Measurements from ENCODE around the gene AGTRAP. TPM values are rescaled to one million over a fixed set of nuclear protein-coding genes. Genes with fewer than 3 reads are reported as not detected.
A peak's percentile ranks its signal among the peaks of the same experiment; 100 is the strongest.

The AGTRAP gene
- total RNA-seq, 4 donors from 2014 or later: 9.5 to 32.2 (median 25.5) TPM

GRCh38 chr1:11725616-11726015, 10.3 kb upstream of the AGTRAP start:
- no peak for TF ChIP-seq CTCF (IDR thresholded peaks at IDR 0.05)
- TF ChIP-seq POLR2A (IDR thresholded peaks at IDR 0.05): no peak
- H3K27me3 ChIP-seq: no peaks in the 10 kb centered on the region
- H3K36me3 ChIP-seq: no peaks in the 10 kb centered on the region
- peaks cover 0 to 14% (median 12%) of the 10 kb centered on the region in 4 donors for H3K4me1 ChIP-seq
- H3K27ac ChIP-seq: no peak overlapping the region
- H3K4me3 ChIP-seq: no peak overlapping the region
- no peaks in the 10 kb centered on the region for H3K9me3 ChIP-seq
- DNase-seq: no peak

- Histone ChIP-seq H3K27me3 (no peaks in the 10 kb centered on the region), H3K4me1 (peaks cover 0 to 23% (median 18%) of the 10 kb centered on the region in 4 donors), H3K4me3 (no peak overlapping the region), H3K36me3 (no peaks in the 10 kb centered on the region), H3K27ac (no peak overlapping the region), H3K9me3 (no peaks in the 10 kb centered on the region)
- no peak for DNase-seq
- TF ChIP-seq POLR2A (IDR thresholded peaks at IDR 0.05) (no peak), CTCF (IDR thresholded peaks at IDR 0.05) (no peak)
Observed at GRCh38 chr1:11727119-11727518, 8.8 kb upstream of the AGTRAP start.

GRCh38 chr1:11728126-11728806, 7.7 kb upstream of the AGTRAP start:
- no peak for TF ChIP-seq POLR2A (IDR thresholded peaks at IDR 0.05)
- no peak for TF ChIP-seq CTCF (IDR thresholded peaks at IDR 0.05)
- Histone ChIP-seq H3K27me3 (no peaks in the 10 kb centered on the region), H3K4me3 (no peak overlapping the region), H3K4me1 (peaks cover 0 to 29% (median 18%) of the 10 kb centered on the region in 4 donors), H3K27ac (no peak overlapping the region), H3K36me3 (no peaks in the 10 kb centered on the region), H3K9me3 (no peaks in the 10 kb centered on the region)
- no peak for DNase-seq

- DNase-seq: no peak
- H3K27ac ChIP-seq: peak overlapping the region in 3 of 4 donors; percentile 25 to 82 (median 66)
- H3K4me3 ChIP-seq: no peak overlapping the region
- H3K36me3 ChIP-seq: no peaks in the 10 kb centered on the region
- peaks cover 0 to 29% (median 18%) of the 10 kb centered on the region in 4 donors for H3K4me1 ChIP-seq
- TF ChIP-seq CTCF (IDR thresholded peaks at IDR 0.05): no peak
- TF ChIP-seq POLR2A (IDR thresholded peaks at IDR 0.05): no peak
- no peaks in the 10 kb centered on the region for H3K27me3 ChIP-seq
- H3K9me3 ChIP-seq: no peaks in the 10 kb centered on the region
Observed at GRCh38 chr1:11729155-11729497, 6.8 kb upstream of the AGTRAP start.

- TF ChIP-seq POLR2A (IDR thresholded peaks at IDR 0.05) (no peak), CTCF (IDR thresholded peaks at IDR 0.05) (no peak)
- Histone ChIP-seq H3K4me3 (no peak overlapping the region), H3K4me1 (peaks cover 0 to 29% (median 18%) of the 10 kb centered on the region in 4 donors), H3K36me3 (no peaks in the 10 kb centered on the region), H3K9me3 (no peaks in the 10 kb centered on the region), H3K27ac (peak overlapping the region in 3 of 4 donors; percentile 25 to 82 (median 66)), H3K27me3 (no peaks in the 10 kb centered on the region)
- peak in 1 of 3 donors; percentile 17 for DNase-seq
Observed at GRCh38 chr1:11729498-11730428, 6.2 kb upstream of the AGTRAP start.
